ENCODE measurements around the gene RAPGEF4. TPM values are rescaled to one million over a fixed set of nuclear protein-coding genes. Genes with fewer than 3 reads are reported as not detected.
A peak's percentile ranks its signal among the peaks of the same experiment; 100 is the strongest.

The RAPGEF4 gene
- total and polyA plus RNA-seq, 4 donors, result 6.4 to 33.5 (median 8.6) TPM

DNA sequence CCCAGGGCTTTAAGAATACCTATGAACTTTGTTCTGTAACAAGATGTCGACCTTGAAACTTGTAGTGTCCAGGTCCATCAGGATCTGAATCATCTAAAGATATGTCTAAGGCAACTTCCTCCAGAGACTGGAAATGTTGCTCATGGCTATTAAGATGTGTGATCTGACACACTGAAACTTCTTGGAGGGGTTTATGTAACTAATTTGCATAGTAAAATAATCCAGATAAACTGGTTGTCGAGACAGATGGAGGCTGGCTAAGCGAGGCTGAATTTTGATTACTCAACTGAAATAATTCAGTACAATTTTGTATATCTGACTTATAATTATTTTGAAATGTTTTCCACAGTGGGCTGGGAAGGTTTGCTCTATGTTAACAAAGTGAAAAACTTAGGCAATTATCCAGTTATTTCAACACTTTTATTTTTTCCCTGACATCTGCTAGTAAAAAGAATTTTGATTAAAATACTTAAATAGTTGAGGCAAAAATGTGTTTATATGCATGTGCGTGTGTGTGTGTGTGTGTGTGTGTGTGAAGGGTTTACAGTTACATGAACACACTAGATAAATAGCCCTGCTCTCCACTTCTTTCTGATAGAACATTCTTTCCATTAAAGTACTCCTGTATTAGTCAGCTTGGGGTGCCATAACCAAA, 328.6 kb downstream of the RAPGEF4 start:
- no peak for ATAC-seq (ENCODE audit: insufficient read depth, low FRiP score)

DNA sequence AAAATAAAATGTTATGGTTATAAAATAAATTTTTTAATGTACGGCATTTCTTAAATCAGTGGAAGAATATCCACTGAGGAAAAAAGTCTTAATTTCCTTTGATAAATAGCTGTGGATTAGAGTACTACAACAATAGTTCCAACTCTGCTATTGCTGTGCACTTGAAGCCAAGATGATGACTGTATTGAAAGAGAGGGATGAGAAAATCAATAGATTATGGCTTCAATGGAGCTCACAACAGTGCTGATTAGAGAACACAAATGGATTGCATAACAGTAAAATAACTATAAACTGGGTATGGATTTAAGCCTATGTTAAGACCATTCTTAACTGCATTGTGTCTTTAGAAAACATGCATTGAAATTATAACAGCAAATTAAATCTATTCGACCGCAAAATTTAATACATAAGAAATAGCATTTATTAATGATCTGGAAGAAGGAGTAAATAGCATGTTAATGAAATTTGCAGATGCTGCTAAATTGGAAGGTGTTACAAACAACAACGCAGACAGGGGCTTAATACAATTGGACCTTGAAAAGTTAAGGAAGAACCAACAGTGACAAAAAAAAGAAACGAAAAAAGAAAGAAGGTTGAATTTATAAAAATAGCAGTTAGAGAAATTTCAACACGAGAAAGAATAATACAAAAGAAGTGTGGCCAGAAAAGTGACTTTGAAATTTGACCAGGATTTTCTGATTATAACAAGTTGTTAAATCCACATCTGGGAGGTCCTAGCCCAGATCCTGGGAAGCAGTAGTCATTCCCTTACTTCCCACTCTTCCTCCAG, 331.4 kb downstream of the RAPGEF4 start:
- Histone ChIP-seq H3K4me3 (no peak overlapping the region), H3K27ac (ENCODE audit: low read depth in 1 of 2, low read length in 1 of 2) (no peak overlapping the region), H3K27me3 (ENCODE audit: control insufficient read depth in 3 of 3, insufficient read depth in 3 of 3, low read length in 2 of 3) (no peaks in the 10 kb centered on the region), H3K36me3 (ENCODE audit: control insufficient read depth in 4 of 4, insufficient read depth in 4 of 4, low read length in 4 of 4) (no peaks in the 10 kb centered on the region), H3K9ac (ENCODE audit: insufficient read depth in 1 of 2, low read length in 2 of 2) (no peak overlapping the region), H3K9me3 (ENCODE audit: control insufficient read depth in 4 of 4, insufficient read depth in 3 of 4, low read length in 3 of 4) (no peaks in the 10 kb centered on the region), H3K4me1 (ENCODE audit: control insufficient read depth in 5 of 5, insufficient read depth in 5 of 5, low read length in 5 of 5) (peaks cover 0 to 3% (median 0%) of the 10 kb centered on the region in 5 donors)
- no peak for TF ChIP-seq CTCF (IDR thresholded peaks at IDR 0.05; ENCODE audit: control extremely low read depth, extremely low read depth)
- 94 to 95% methylated on average over 6 of the region's 6 CpGs for WGBS, 2 donors
- ATAC-seq (ENCODE audit: insufficient read depth, low FRiP score) (no peak), DNase-seq (no peak)

More for the DNA sequence above, 328.6 kb downstream of the RAPGEF4 start:
- H3K4me1 ChIP-seq (ENCODE audit: control insufficient read depth in 5 of 5, insufficient read depth in 5 of 5, low read length in 5 of 5), result peaks cover 0 to 3% (median 0%) of the 10 kb centered on the region in 5 donors
- no peaks in the 10 kb centered on the region for H3K36me3 ChIP-seq (ENCODE audit: control insufficient read depth in 4 of 4, insufficient read depth in 4 of 4, low read length in 4 of 4)
- no peaks in the 10 kb centered on the region for H3K27me3 ChIP-seq (ENCODE audit: control insufficient read depth in 3 of 3, insufficient read depth in 3 of 3, low read length in 2 of 3)
- WGBS, 2 donors, result 65 to 79% methylated on average over 4 of the region's 4 CpGs
- no peaks in the 10 kb centered on the region for H3K9me3 ChIP-seq (ENCODE audit: control insufficient read depth in 4 of 4, insufficient read depth in 3 of 4, low read length in 3 of 4)
- DNase-seq, result peak in 2 of 3 donors; percentile 33 to 72
- no peak overlapping the region for H3K9ac ChIP-seq (ENCODE audit: insufficient read depth in 1 of 2, low read length in 2 of 2)
- no peak overlapping the region for H3K4me3 ChIP-seq
- H3K27ac ChIP-seq (ENCODE audit: low read depth in 1 of 2, low read length in 1 of 2), result no peak overlapping the region
- no peak for TF ChIP-seq CTCF (IDR thresholded peaks at IDR 0.05; ENCODE audit: control extremely low read depth, extremely low read depth)

DNA sequence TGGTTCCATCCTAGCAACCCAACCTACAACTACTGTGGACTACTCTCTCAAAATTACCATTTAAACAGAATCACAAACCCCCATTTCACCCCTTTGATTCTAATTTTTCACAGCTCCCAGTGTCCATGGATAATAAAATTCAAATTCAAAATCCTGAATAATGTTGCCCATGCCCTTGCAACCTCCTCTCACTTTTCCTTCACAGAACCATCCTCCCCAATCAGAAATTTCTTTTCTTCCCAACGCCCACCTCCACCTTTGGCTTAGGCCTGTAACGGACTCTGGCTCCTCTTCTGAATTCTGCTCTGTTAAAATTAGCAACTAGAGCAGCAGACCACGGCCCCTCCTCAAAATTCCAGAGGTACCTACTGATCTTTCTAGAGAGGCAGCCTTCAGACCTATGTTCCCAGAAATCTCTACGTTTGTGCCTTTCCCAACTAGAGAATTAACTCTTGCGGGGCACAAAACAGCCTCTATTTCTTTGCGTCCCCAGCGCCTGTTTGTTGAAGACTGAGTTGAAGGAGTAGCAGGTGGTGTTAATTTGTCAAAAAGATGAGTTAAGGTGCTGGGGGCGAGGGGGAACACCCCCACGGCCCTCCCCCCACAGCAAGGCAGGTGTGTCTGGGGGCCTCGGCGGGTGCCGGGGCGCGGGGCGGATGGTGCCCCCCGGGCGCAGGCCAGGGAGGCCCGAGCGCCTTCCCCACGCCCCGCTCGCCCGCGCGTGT, 339.6 kb downstream of the RAPGEF4 start:
- peak overlapping the region; percentile 67 to 89 for H3K9ac ChIP-seq (ENCODE audit: insufficient read depth in 1 of 2, low read length in 2 of 2)
- no peak for TF ChIP-seq CTCF (IDR thresholded peaks at IDR 0.05; ENCODE audit: control extremely low read depth, extremely low read depth)
- peak overlapping the region; percentile 94 to 98 for H3K27ac ChIP-seq (ENCODE audit: low read depth in 1 of 2, low read length in 1 of 2)
- no peaks in the 10 kb centered on the region for H3K9me3 ChIP-seq (ENCODE audit: control insufficient read depth in 4 of 4, insufficient read depth in 3 of 4, low read length in 3 of 4)
- H3K4me3 ChIP-seq, result peak overlapping the region; percentile 50
- WGBS, 2 donors, result 9% methylated on average over 24 to 25 of the region's 25 CpGs
- no peaks in the 10 kb centered on the region for H3K27me3 ChIP-seq (ENCODE audit: control insufficient read depth in 3 of 3, insufficient read depth in 3 of 3, low read length in 2 of 3)
- DNase-seq, result peak in 2 of 3 donors; percentile 42 to 53
- H3K4me1 ChIP-seq (ENCODE audit: control insufficient read depth in 5 of 5, insufficient read depth in 5 of 5, low read length in 5 of 5), result peaks cover under 1 to 30% (median 6%) of the 10 kb centered on the region in 5 donors
- no peak for ATAC-seq (ENCODE audit: insufficient read depth, low FRiP score)
- no peaks in the 10 kb centered on the region for H3K36me3 ChIP-seq (ENCODE audit: control insufficient read depth in 4 of 4, insufficient read depth in 4 of 4, low read length in 4 of 4)
